ENCODE data around the gene DHRS1. TPM values are rescaled to one million over a fixed set of nuclear protein-coding genes. Genes with fewer than 3 reads are reported as not detected.

Gene DHRS1
- total and polyA plus RNA-seq, 2 experiments from 2014 or later: 15.0 to 15.4 TPM

DNA sequence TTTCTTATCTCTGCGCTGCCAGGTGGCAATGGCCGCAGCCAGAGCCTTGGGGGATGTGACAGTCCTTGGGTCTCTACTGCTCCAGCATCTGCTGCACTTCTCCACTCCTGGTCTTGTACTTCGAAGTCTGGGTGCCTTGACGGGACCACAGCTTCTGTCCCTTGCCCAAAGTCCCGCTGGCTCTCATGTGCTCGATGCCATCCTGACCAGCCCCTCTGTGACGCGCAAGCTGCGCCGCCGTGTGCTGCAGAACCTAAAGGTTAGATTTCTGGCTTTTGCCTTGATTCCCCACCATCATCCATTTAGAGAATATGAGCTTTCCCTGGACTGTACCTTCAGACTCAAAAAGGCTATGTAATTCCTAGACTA lies 4.4 kb upstream of the DHRS1 start (continued):
- TF ChIP-seq REST (IDR thresholded peaks at IDR 0.05; ENCODE audit: unreplicated experiment) (no peak), CREB1 (CRISPR knock-in tag; IDR thresholded peaks at IDR 0.05; ENCODE audit: low read depth) (no peak), NANOG (IDR thresholded peaks at IDR 0.05; ENCODE audit: borderline replicate concordance) (no peak)

- ATAC-seq (no peak), DNase-seq (ENCODE audit: low spot score) (no peak)
- Mint-ChIP-seq H3K27me3 (ENCODE audit: insufficient read depth, low read depth, poor library complexity) (peaks cover 13% of the 10 kb centered on the region), H3K4me3 (peak overlapping the region; percentile 90), H3K36me3 (ENCODE audit: low read depth) (peaks cover 43% of the 10 kb centered on the region), H3K9me3 (peaks cover 2% of the 10 kb centered on the region; the same call in 1 of the 3 replicates), H3K27ac (peak overlapping the region; percentile 83; the same call in 1 of the 2 replicates), H3K4me1 (peaks cover 21% of the 10 kb centered on the region)
- Histone ChIP-seq H2AFZ (no peak overlapping the region), H3K79me2 (replicated peaks; ENCODE audit: insufficient read depth) (peaks cover 13% of the 10 kb centered on the region), H3K36me3 (ENCODE audit: insufficient read depth) (peaks cover 23% of the 10 kb centered on the region), H4K20me1 (replicated peaks; ENCODE audit: insufficient read depth) (peaks cover 15% of the 10 kb centered on the region), H3K4me3 (peak overlapping the region; percentile 95), H3K4me1 (ENCODE audit: insufficient read depth) (peaks cover 16% of the 10 kb centered on the region; the same call in 1 of the 2 replicates), H3K27me3 (ENCODE audit: insufficient read depth) (no peaks in the 10 kb centered on the region), H3K9me2 (ENCODE audit: insufficient read depth) (no peaks in the 10 kb centered on the region), H3F3A (replicated peaks; ENCODE audit: low read depth) (peaks cover 7% of the 10 kb centered on the region), H3K4me2 (peak overlapping the region; percentile 98), H3K27ac (ENCODE audit: low read depth) (no peak overlapping the region)
- TF ChIP-seq POLR2AphosphoS5 (IDR thresholded peaks at IDR 0.05; ENCODE audit: low read depth): no peak
- no peak for TF ChIP-seq ETS1 (IDR thresholded peaks at IDR 0.05)
- no peak for TF ChIP-seq ZNF114 (CRISPR knock-in tag; IDR thresholded peaks at IDR 0.05)
- TF ChIP-seq REST (IDR thresholded peaks at IDR 0.05; ENCODE audit: unreplicated experiment): no peak
- TF ChIP-seq EZH2 (IDR thresholded peaks at IDR 0.05; ENCODE audit: low read depth, unreplicated experiment): no peak
- no peak for TF ChIP-seq ZNF462 (CRISPR knock-in tag; IDR thresholded peaks at IDR 0.05)
- TF ChIP-seq STAT1 (IDR thresholded peaks at IDR 0.05; ENCODE audit: unreplicated experiment): no peak
- TF ChIP-seq ZNF331 (CRISPR knock-in tag; IDR thresholded peaks at IDR 0.05; ENCODE audit: low read depth): no peak
Measured at GRCh38 chr14:24300326-24300980, 873 bp upstream of the DHRS1 start.

Measured in GM23338 (cell line).